CD14-positive monocyte (primary cell): ENCODE data around the gene NKAIN2. TPM values are rescaled to one million over a fixed set of nuclear protein-coding genes. Genes with fewer than 3 reads are reported as not detected.

ENCODE experiments used
- DNase-seq, 3 donors: peaks; one replicate each; pipeline ENCODE4 v3.0.0-alpha.2; 2011 to 2022
- H2AFZ ChIP-seq: 2 replicates; pipeline ENCODE4 v1.6.0; 2012; ENCODE audit warnings: mild to moderate bottlenecking, low read depth, low read length, inconsistent platforms; ENCODE audit not compliant: insufficient read depth, poor library complexity, severe bottlenecking
- H3K27ac ChIP-seq, 2 donors: 1 replicate in 1 of 2; 2 replicates in 1 of 2; pipeline ENCODE4 v1.5.1; 2012 to 2013; ENCODE audit warnings: low read length in 2 of 2, control low read depth in 1 of 2, inconsistent platforms in 1 of 2, low read depth in 1 of 2, mild to moderate bottlenecking in 1 of 2
- H3K27me3 ChIP-seq, 2 donors: one replicate each; pipeline versions ENCODE4 v1.6.0 to v1.6.1; 2011 to 2013; ENCODE audit warnings: low read length in 2 of 2; ENCODE audit not compliant: control insufficient read depth in 2 of 2, insufficient read depth in 2 of 2
- H3K36me3 ChIP-seq, 2 donors: replicated peaks in 1 of 2; 1 replicate in 1 of 2; 2 replicates in 1 of 2; pipeline versions ENCODE4 v1.5.1 to v1.6.1; 2012 to 2013; ENCODE audit warnings: low read length in 2 of 2, control low read depth in 1 of 2, inconsistent platforms in 1 of 2, mild to moderate bottlenecking in 1 of 2; ENCODE audit not compliant: insufficient read depth in 2 of 2, control insufficient read depth in 1 of 2
- H3K4me1 ChIP-seq, 2 donors: 1 replicate in 1 of 2; 2 replicates in 1 of 2; pipeline versions ENCODE4 v1.5.1 to v1.6.1; 2012 to 2013; ENCODE audit warnings: low read length in 2 of 2, control low read depth in 1 of 2, inconsistent platforms in 1 of 2, mild to moderate bottlenecking in 1 of 2, moderate library complexity in 1 of 2; ENCODE audit not compliant: insufficient read depth in 2 of 2, control insufficient read depth in 1 of 2
- H3K4me2 ChIP-seq: replicated peaks from 2 replicates; pipeline ENCODE3; 2012; ENCODE audit warnings: low read length, moderate library complexity, mild to moderate bottlenecking; ENCODE audit not compliant: poor library complexity, severe bottlenecking; ENCODE audit errors: extremely low read depth
- H3K4me3 ChIP-seq, 3 experiments: fragments of 200-600 bp in 1 of 3; sonication (generic) in 1 of 3; replicated peaks in 1 of 3; 1 replicate in 2 of 3; 2 replicates in 1 of 3; pipeline ENCODE4 v1.5.1; 2011 to 2013; ENCODE audit warnings: low read length in 3 of 3, mild to moderate bottlenecking in 3 of 3, control low read depth in 2 of 3, low read depth in 2 of 3, inconsistent platforms in 1 of 3, moderate library complexity in 1 of 3
- H3K79me2 ChIP-seq: 2 replicates; pipeline ENCODE4 v1.6.0; 2012; ENCODE audit warnings: mild to moderate bottlenecking, control low read depth, inconsistent platforms, low read length, moderate library complexity; ENCODE audit not compliant: insufficient read depth
- H3K9ac ChIP-seq: 2 replicates; pipeline ENCODE4 v1.6.0; 2017; ENCODE audit warnings: low read length, mild to moderate bottlenecking; ENCODE audit not compliant: insufficient read depth, poor library complexity, severe bottlenecking
- H3K9me3 ChIP-seq, 2 donors: replicated peaks in 1 of 2; 1 replicate in 1 of 2; 2 replicates in 1 of 2; pipeline versions ENCODE4 v1.5.1 to v1.6.1; 2012 to 2013; ENCODE audit warnings: low read length in 2 of 2, control low read depth in 1 of 2; ENCODE audit not compliant: control insufficient read depth in 1 of 2, insufficient read depth in 1 of 2
- H4K20me1 ChIP-seq: 2 replicates; pipeline ENCODE4 v1.6.0; 2012; ENCODE audit warnings: mild to moderate bottlenecking, low read length, control low read depth, moderate library complexity; ENCODE audit not compliant: insufficient read depth
- H3K27ac Mint-ChIP-seq, 7 donors: one replicate each; pipeline ENCODE4 v1.8.0; 2020; ENCODE audit warnings: mild to moderate bottlenecking in 7 of 7, mixed read lengths in 7 of 7, moderate library complexity in 6 of 7, inconsistent platforms in 2 of 7
- H3K27me3 Mint-ChIP-seq, 3 donors: one replicate each; pipeline ENCODE4 v1.8.0; 2021 to 2022; ENCODE audit warnings: low read depth in 3 of 3, mild to moderate bottlenecking in 3 of 3, mixed read lengths in 3 of 3, moderate library complexity in 3 of 3, inconsistent platforms in 1 of 3
- H3K36me3 Mint-ChIP-seq, 2 donors: one replicate each; pipeline ENCODE4 v1.8.0; 2020; ENCODE audit warnings: mixed read lengths in 2 of 2, inconsistent platforms in 1 of 2, mild to moderate bottlenecking in 1 of 2
- H3K4me1 Mint-ChIP-seq: one replicate; pipeline ENCODE4 v1.8.0; 2020; ENCODE audit warnings: mild to moderate bottlenecking, mixed read lengths
- H3K4me3 Mint-ChIP-seq, 2 donors: one replicate each; pipeline ENCODE4 v1.8.0; 2020; ENCODE audit warnings: mild to moderate bottlenecking in 2 of 2, mixed read lengths in 2 of 2, moderate library complexity in 1 of 2
- H3K9me3 Mint-ChIP-seq, 7 donors: one replicate each; pipeline ENCODE4 v1.8.0; 2020 to 2022; ENCODE audit warnings: mixed read lengths in 7 of 7, mild to moderate bottlenecking in 6 of 7, moderate library complexity in 6 of 7, inconsistent platforms in 2 of 7
- WGBS: methylation state at CpG from one replicate; pipeline ENCODE4 v1.1.5; 2013; ENCODE audit warnings: missing lambda C conversion rate; ENCODE audit not compliant: insufficient coverage; 5-methylcytosine and 5-hydroxymethylcytosine counted together
- intact Hi-C, 2 donors: fragments of 100-400 bp; cut with micrococcal nuclease; formaldehyde crosslinking; loops; one replicate each; pipeline versions ENCODE4 v1.15.0 to v1.15.1; 2023
- polyA plus RNA-seq, 3 donors: library from polyadenylated mRNA; depleted of rRNA in 1 of 3; unstranded in 2 of 3; stranded (reverse) in 1 of 3; fragments of 300-500 nt in 2 of 3; fragments of >200 nt in 1 of 3; fragmentation: Illumina TruSeq in 2 of 3; gene quantifications; 1 replicate in 2 of 3; 2 replicates in 1 of 3; pipeline ENCODE4 v1.2.3, GENCODE V29; 2012 to 2021
- TF ChIP-seq, protein P1 (sequence below): fragments of 200-600 bp; IDR thresholded peaks from one replicate; pipeline ENCODE4 v1.8.0; 2022; ENCODE audit warnings: antibody characterized with exemption, mild to moderate bottlenecking

Gene NKAIN2
- polyA plus RNA-seq, 3 donors = not detected

GRCh38 chr6:123859291-123859690 is 55.6 kb downstream of the NKAIN2 start:
- H3K9me3 Mint-ChIP-seq = peaks cover 0 to 3% (median 0%) of the 10 kb centered on the region in 7 donors
- Histone ChIP-seq H3K4me2 (no peak overlapping the region), H3K9ac (no peak overlapping the region), H3K36me3 (no peaks in the 10 kb centered on the region), H3K4me3 (no peak overlapping the region), H4K20me1 (no peaks in the 10 kb centered on the region), H3K27ac (no peak overlapping the region), H2AFZ (no peak overlapping the region), H3K79me2 (no peaks in the 10 kb centered on the region), H3K4me1 (no peaks in the 10 kb centered on the region), H3K9me3 (no peaks in the 10 kb centered on the region), H3K27me3 (no peaks in the 10 kb centered on the region)
- H3K27ac Mint-ChIP-seq = no peak overlapping the region
- H3K4me1 Mint-ChIP-seq = no peaks in the 10 kb centered on the region
- no peak for DNase-seq
- no peaks in the 10 kb centered on the region for H3K27me3 Mint-ChIP-seq
- intact Hi-C loops = no loop called here
- no CpG with 5 or more reads among the region's 1 CpG for WGBS
- TF ChIP-seq, protein P1, sequence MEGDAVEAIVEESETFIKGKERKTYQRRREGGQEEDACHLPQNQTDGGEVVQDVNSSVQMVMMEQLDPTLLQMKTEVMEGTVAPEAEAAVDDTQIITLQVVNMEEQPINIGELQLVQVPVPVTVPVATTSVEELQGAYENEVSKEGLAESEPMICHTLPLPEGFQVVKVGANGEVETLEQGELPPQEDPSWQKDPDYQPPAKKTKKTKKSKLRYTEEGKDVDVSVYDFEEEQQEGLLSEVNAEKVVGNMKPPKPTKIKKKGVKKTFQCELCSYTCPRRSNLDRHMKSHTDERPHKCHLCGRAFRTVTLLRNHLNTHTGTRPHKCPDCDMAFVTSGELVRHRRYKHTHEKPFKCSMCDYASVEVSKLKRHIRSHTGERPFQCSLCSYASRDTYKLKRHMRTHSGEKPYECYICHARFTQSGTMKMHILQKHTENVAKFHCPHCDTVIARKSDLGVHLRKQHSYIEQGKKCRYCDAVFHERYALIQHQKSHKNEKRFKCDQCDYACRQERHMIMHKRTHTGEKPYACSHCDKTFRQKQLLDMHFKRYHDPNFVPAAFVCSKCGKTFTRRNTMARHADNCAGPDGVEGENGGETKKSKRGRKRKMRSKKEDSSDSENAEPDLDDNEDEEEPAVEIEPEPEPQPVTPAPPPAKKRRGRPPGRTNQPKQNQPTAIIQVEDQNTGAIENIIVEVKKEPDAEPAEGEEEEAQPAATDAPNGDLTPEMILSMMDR = no peak
- H3K4me3 Mint-ChIP-seq = no peak overlapping the region
- no peaks in the 10 kb centered on the region for H3K36me3 Mint-ChIP-seq

DNA sequence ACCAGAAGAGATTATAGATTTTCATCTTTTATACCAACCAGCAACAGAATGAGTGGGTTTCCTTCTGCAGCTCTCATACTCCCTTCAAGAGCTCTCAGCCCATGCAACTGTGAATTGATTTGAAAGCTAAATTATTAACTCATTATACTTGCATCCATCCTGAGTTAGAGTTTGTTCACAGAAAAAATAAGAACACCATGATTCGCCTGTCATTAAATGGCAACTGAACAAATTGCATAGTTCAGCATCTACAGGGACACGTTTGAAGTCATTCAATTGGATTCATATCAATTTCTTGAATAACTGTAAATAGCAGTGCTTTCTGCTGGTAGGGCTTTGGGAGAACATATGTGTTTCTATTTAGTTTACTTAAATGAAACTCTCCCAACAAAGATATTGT is 65.7 kb downstream of the NKAIN2 start:
- Histone ChIP-seq H3K27ac (no peak overlapping the region), H3K4me1 (no peaks in the 10 kb centered on the region), H3K4me3 (no peak overlapping the region), H3K36me3 (no peaks in the 10 kb centered on the region), H2AFZ (no peak overlapping the region), H3K27me3 (no peaks in the 10 kb centered on the region), H3K4me2 (no peak overlapping the region), H3K9ac (no peak overlapping the region), H3K9me3 (no peaks in the 10 kb centered on the region), H3K79me2 (no peaks in the 10 kb centered on the region), H4K20me1 (no peaks in the 10 kb centered on the region)
- no peak for DNase-seq
- H3K27me3 Mint-ChIP-seq = no peaks in the 10 kb centered on the region
- TF ChIP-seq, protein P1 = no peak
- H3K4me3 Mint-ChIP-seq = no peak overlapping the region
- no peak overlapping the region for H3K27ac Mint-ChIP-seq
- WGBS = 100% methylated on average over 1 of the region's 2 CpGs
- H3K9me3 Mint-ChIP-seq = peaks cover 0 to 5% (median 0%) of the 10 kb centered on the region in 7 donors
- intact Hi-C loops = no loop called here
- H3K4me1 Mint-ChIP-seq = no peaks in the 10 kb centered on the region
- H3K36me3 Mint-ChIP-seq = no peaks in the 10 kb centered on the region
